Measurements from ENCODE around the gene PRRC2A.

PRRC2A gene

GRCh38 chr6:31632279-31632946 lies 11.9 kb downstream of the PRRC2A start:
- H3K4me1 ChIP-seq (ENCODE audit: control insufficient read depth, insufficient read depth, low read length): no peaks in the 10 kb centered on the region
- no peak overlapping the region for H3K9ac ChIP-seq (ENCODE audit: low read length)

GRCh38 chr6:31633447-31633846 lies 12.9 kb downstream of the PRRC2A start:
- Histone ChIP-seq H3K27me3 (ENCODE audit: control insufficient read depth, insufficient read depth, low read length) (no peaks in the 10 kb centered on the region), H3K4me1 (ENCODE audit: control insufficient read depth, insufficient read depth, low read length) (no peaks in the 10 kb centered on the region), H3K36me3 (ENCODE audit: control insufficient read depth, insufficient read depth, low read length) (peaks cover 61% of the 10 kb centered on the region), H3K27ac (ENCODE audit: low read depth, low read length) (no peak overlapping the region), H3K9ac (ENCODE audit: low read length) (no peak overlapping the region), H3K4me3 (ENCODE audit: low read length) (no peak overlapping the region)

More at GRCh38 chr6:31632279-31632946, 11.9 kb downstream of the PRRC2A start:
- no peak overlapping the region for H3K4me3 ChIP-seq (ENCODE audit: low read length)
- peaks cover 70% of the 10 kb centered on the region for H3K36me3 ChIP-seq (ENCODE audit: control insufficient read depth, insufficient read depth, low read length)
- no peaks in the 10 kb centered on the region for H3K27me3 ChIP-seq (ENCODE audit: control insufficient read depth, insufficient read depth, low read length)
- H3K27ac ChIP-seq (ENCODE audit: low read depth, low read length): no peak overlapping the region

- H3K27me3 ChIP-seq (ENCODE audit: control insufficient read depth, insufficient read depth, low read length): no peaks in the 10 kb centered on the region
- no peak overlapping the region for H3K27ac ChIP-seq (ENCODE audit: low read depth, low read length)
- H3K9ac ChIP-seq (ENCODE audit: low read length): no peak overlapping the region
- no peak overlapping the region for H3K4me3 ChIP-seq (ENCODE audit: low read length)
- peaks cover 56% of the 10 kb centered on the region for H3K36me3 ChIP-seq (ENCODE audit: control insufficient read depth, insufficient read depth, low read length)
- H3K4me1 ChIP-seq (ENCODE audit: control insufficient read depth, insufficient read depth, low read length): no peaks in the 10 kb centered on the region
Observed at GRCh38 chr6:31634131-31634530, 13.6 kb downstream of the PRRC2A start.

GRCh38 chr6:31634969-31635575 lies 14.6 kb downstream of the PRRC2A start:
- Histone ChIP-seq H3K27ac (ENCODE audit: low read depth, low read length) (no peak overlapping the region), H3K4me1 (ENCODE audit: control insufficient read depth, insufficient read depth, low read length) (no peaks in the 10 kb centered on the region), H3K4me3 (ENCODE audit: low read length) (no peak overlapping the region), H3K27me3 (ENCODE audit: control insufficient read depth, insufficient read depth, low read length) (no peaks in the 10 kb centered on the region), H3K9ac (ENCODE audit: low read length) (no peak overlapping the region), H3K36me3 (ENCODE audit: control insufficient read depth, insufficient read depth, low read length) (peaks cover 59% of the 10 kb centered on the region)

- no peak overlapping the region for H3K4me3 ChIP-seq (ENCODE audit: low read length)
- H3K27me3 ChIP-seq (ENCODE audit: control insufficient read depth, insufficient read depth, low read length): no peaks in the 10 kb centered on the region
- H3K27ac ChIP-seq (ENCODE audit: low read depth, low read length): no peak overlapping the region
- peaks cover 67% of the 10 kb centered on the region for H3K36me3 ChIP-seq (ENCODE audit: control insufficient read depth, insufficient read depth, low read length)
- H3K4me1 ChIP-seq (ENCODE audit: control insufficient read depth, insufficient read depth, low read length): no peaks in the 10 kb centered on the region
- no peak overlapping the region for H3K9ac ChIP-seq (ENCODE audit: low read length)
Observed at GRCh38 chr6:31636698-31637596, 16.4 kb downstream of the PRRC2A start.

GRCh38 chr6:31639043-31639442 lies 18.5 kb downstream of the PRRC2A start:
- Histone ChIP-seq H3K36me3 (ENCODE audit: control insufficient read depth, insufficient read depth, low read length) (peaks cover 70% of the 10 kb centered on the region), H3K27ac (ENCODE audit: low read depth, low read length) (no peak overlapping the region), H3K4me1 (ENCODE audit: control insufficient read depth, insufficient read depth, low read length) (no peaks in the 10 kb centered on the region), H3K4me3 (ENCODE audit: low read length) (no peak overlapping the region), H3K27me3 (ENCODE audit: control insufficient read depth, insufficient read depth, low read length) (no peaks in the 10 kb centered on the region), H3K9ac (ENCODE audit: low read length) (no peak overlapping the region)

- Histone ChIP-seq H3K36me3 (ENCODE audit: control insufficient read depth, insufficient read depth, low read length) (peaks cover 70% of the 10 kb centered on the region), H3K4me1 (ENCODE audit: control insufficient read depth, insufficient read depth, low read length) (no peaks in the 10 kb centered on the region), H3K27me3 (ENCODE audit: control insufficient read depth, insufficient read depth, low read length) (no peaks in the 10 kb centered on the region), H3K27ac (ENCODE audit: low read depth, low read length) (no peak overlapping the region), H3K4me3 (ENCODE audit: low read length) (no peak overlapping the region), H3K9ac (ENCODE audit: low read length) (no peak overlapping the region)
Observed at GRCh38 chr6:31639449-31639861, 18.9 kb downstream of the PRRC2A start.

GRCh38 chr6:31640612-31641011 lies 20.1 kb downstream of the PRRC2A start:
- H3K36me3 ChIP-seq (ENCODE audit: control insufficient read depth, insufficient read depth, low read length): peaks cover 69% of the 10 kb centered on the region
- H3K27ac ChIP-seq (ENCODE audit: low read depth, low read length): no peak overlapping the region
- H3K4me1 ChIP-seq (ENCODE audit: control insufficient read depth, insufficient read depth, low read length): no peaks in the 10 kb centered on the region
- H3K27me3 ChIP-seq (ENCODE audit: control insufficient read depth, insufficient read depth, low read length): no peaks in the 10 kb centered on the region
- no peak overlapping the region for H3K9ac ChIP-seq (ENCODE audit: low read length)
- H3K4me3 ChIP-seq (ENCODE audit: low read length): no peak overlapping the region

- Histone ChIP-seq H3K4me1 (ENCODE audit: control insufficient read depth, insufficient read depth, low read length) (no peaks in the 10 kb centered on the region), H3K27ac (ENCODE audit: low read depth, low read length) (no peak overlapping the region), H3K4me3 (ENCODE audit: low read length) (no peak overlapping the region), H3K9ac (ENCODE audit: low read length) (no peak overlapping the region), H3K36me3 (ENCODE audit: control insufficient read depth, insufficient read depth, low read length) (peaks cover 65% of the 10 kb centered on the region), H3K27me3 (ENCODE audit: control insufficient read depth, insufficient read depth, low read length) (no peaks in the 10 kb centered on the region)
Observed at GRCh38 chr6:31641370-31641769, 20.9 kb downstream of the PRRC2A start.

GRCh38 chr6:31642798-31643570 lies 22.5 kb downstream of the PRRC2A start:
- H3K27ac ChIP-seq (ENCODE audit: low read depth, low read length): no peak overlapping the region
- H3K4me3 ChIP-seq (ENCODE audit: low read length): no peak overlapping the region
- peaks cover 72% of the 10 kb centered on the region for H3K36me3 ChIP-seq (ENCODE audit: control insufficient read depth, insufficient read depth, low read length)
- no peaks in the 10 kb centered on the region for H3K4me1 ChIP-seq (ENCODE audit: control insufficient read depth, insufficient read depth, low read length)
- no peaks in the 10 kb centered on the region for H3K27me3 ChIP-seq (ENCODE audit: control insufficient read depth, insufficient read depth, low read length)
- no peak overlapping the region for H3K9ac ChIP-seq (ENCODE audit: low read length)

- H3K4me1 ChIP-seq (ENCODE audit: control insufficient read depth, insufficient read depth, low read length): no peaks in the 10 kb centered on the region
- no peak overlapping the region for H3K4me3 ChIP-seq (ENCODE audit: low read length)
- no peak overlapping the region for H3K9ac ChIP-seq (ENCODE audit: low read length)
- no peak overlapping the region for H3K27ac ChIP-seq (ENCODE audit: low read depth, low read length)
- no peaks in the 10 kb centered on the region for H3K27me3 ChIP-seq (ENCODE audit: control insufficient read depth, insufficient read depth, low read length)
- peaks cover 82% of the 10 kb centered on the region for H3K36me3 ChIP-seq (ENCODE audit: control insufficient read depth, insufficient read depth, low read length)
Observed at GRCh38 chr6:31643818-31644454, 23.4 kb downstream of the PRRC2A start.
